Glomerular endothelial cell (primary cell): ENCODE results near the gene GPR141. TPM values are rescaled to one million over a fixed set of nuclear protein-coding genes. Genes with fewer than 3 reads are reported as not detected.
"Not testable (repeated sequence)": the region's sequence is repeated elsewhere in the genome, so short reads cannot be mapped to it uniquely, and the experiment has no call there.

ENCODE experiments used
- DNase-seq: peaks from one replicate; pipeline ENCODE4 v3.0.0-alpha.2; 2011; ENCODE audit warnings: low read depth, low spot score; ENCODE audit errors: extremely low read depth
- total RNA-seq: library from RNA; depleted of rRNA; stranded (reverse); fragments of >200 nt; gene quantifications from 2 replicates; pipeline ENCODE4 v1.2.3, GENCODE V29; 2015

Gene GPR141
- total RNA-seq, 1 donor from 2014 or later = not detected

DNA sequence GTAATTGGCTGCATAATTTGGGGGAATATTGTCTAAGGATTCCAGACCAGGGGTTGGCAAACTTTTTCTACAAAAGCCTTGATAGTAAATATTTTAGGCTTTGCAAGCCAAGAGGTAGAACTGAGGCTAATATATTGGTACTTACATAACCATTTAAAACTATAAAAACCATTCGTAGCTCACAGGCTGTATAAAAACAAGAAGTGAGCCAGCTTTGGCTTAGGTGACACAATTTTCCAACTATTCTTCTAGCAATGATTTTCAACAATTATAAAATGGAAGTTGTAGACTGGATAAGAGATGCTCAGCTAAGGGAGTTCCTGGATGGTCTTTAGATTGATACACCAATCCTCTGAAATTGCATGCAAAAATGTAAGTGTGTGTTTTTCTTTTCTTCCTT, 1.4 kb downstream of the GPR141 start:
- no peak for DNase-seq

DNA sequence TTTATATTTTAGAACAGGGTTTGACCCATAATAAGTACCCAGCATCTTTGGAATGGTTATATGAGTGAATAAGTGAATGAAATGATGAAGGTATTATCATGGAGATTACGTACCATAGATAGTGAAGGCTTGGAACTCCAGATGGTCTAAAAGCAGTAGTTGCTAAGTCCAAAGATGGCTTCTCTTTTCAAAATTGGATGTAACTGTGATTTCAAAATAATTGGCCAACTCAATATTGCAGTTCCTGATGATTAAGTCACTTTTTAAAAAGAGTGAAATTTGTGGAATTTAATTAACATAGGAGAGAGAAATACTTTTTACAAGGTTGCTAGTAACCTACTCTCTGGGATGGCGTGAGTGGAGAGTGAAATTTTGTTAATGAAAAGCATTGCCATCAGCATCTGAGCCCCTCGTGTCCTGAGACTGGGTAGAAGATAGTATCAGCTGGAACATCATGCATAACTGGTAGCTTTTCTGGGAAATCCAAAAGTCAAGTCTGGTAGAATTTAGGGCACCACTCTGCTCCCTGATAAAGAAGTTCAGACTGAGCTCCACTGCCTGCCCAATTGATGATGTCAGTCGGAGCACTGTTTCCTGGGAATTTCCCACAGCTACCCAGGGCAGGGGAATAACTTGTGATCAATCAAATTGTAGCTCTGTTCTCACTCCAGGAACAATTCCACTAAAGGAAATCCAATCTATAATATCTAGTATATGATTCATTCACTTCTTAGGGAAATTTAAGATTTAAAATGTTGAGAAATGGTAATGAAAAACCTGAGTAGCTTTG, 3.2 kb downstream of the GPR141 start:
- no peak for DNase-seq

DNA sequence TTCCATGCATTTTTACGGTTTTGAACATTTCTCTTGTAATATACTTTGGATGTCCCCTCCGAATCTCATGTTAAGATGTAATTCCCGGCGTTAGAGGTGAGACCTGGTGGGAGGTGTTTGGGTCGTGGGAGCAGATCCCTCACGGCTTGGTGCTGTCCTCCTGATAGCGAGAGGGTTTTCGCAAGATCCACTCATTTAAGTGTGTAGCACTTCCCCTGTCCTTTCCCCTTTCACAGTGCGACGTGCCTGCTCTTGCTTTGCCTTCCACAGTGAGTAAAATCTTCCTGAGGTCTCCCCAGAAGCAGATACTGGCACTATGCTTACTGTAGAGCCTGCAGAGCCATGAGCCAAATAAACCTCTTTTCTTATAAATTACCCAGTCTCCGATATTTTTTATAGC, 6.6 kb downstream of the GPR141 start:
- no peak for DNase-seq

DNA sequence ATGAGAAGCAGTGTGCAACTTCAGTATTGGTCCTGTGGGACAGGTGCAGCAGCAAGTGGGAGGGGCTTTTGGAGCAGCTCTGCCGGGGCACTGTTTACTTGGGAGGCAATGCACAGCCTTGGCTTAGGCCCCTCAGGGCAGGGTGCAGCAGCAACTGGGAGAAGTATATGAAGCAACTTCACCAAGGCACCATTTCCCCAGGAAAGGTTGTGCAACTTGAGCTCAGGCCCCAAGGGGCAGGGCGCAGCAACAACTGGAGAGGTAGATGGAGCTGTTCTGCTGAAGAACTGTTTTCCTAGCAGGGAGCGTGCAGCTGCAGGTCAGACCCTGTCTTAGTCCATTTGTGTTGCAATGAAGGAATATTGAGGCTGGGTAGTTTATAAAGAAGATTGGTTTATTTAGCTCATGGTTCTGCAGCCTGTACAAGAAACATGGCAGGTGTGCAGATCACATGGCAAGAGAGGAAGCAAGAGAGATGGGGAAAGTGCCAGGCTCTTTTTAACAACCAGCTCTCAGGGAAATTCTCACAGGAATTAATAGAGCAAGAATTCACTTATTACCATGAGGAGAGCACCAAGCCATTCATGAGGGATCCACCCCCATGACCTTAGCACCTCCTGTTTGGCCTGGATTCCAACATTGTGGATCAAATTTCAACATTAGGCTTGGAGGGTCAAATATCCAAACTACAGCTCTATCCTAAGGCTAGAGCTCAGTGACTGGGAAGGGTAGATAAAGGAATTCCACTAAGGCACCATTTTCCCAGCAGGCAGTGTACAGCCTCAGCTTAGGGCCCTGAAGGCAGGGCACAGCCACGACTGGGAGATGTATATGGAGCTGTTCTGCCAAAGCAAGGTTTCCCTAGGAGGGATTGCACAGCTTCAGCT, 10.9 kb downstream of the GPR141 start:
- no peak for DNase-seq

DNA sequence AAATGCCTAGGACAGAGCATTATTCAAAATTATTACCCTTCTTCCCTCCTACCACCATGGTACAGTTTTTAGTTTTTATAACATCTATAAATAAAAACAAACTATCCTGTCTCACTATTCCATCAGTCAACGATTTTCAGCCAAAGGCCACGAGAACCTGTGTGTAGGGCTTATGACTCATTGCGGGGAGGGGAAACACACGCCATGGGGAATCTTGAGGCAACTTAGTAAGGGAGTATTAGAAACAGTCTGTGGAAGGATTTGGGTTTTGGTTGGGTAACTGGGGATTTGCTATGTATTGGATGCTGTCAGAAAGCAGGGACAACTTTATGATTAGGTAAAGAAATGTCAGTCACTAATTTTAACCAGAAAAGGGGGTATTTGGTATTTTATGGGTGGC, 14.7 kb downstream of the GPR141 start:
- DNase-seq = no peak

DNA sequence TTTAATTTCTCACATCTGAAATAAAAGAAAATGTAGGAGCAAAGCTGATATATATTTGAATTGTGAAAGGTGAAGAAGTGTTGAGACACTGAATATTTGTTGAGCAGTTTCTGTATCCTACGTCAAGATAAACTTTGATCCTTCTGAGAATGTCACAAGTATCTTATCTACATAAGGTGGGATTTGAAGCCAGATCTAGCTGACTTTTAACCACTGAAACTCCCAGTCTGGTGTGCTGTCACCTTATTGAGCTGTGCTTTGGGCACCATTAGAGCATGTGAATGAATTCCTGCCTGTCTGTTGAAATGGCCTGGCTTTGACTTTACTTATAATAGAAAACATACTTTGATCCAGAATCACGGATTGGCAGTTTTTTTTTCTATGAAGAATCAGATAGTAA, 15.2 kb downstream of the GPR141 start:
- no peak for DNase-seq

DNA sequence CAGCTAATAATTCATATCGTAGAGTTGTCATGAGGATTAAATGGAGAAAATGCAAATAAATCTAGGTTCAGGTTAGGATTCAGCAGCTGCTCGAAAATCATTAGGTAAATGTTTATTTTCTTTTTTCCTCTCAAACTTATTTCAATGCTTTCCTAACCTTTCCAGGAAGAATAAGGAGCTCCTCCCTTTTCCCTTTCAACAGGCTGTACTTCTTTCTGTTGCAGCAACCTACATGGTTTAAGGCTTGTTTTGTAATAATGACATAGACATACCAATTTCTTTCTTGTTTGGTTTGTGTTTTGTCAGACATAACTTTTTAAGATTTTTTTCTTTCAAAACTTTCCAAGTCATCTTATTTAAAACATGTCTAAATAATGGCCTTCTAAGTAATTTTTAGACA, 18.2 kb downstream of the GPR141 start:
- no peak for DNase-seq

DNA sequence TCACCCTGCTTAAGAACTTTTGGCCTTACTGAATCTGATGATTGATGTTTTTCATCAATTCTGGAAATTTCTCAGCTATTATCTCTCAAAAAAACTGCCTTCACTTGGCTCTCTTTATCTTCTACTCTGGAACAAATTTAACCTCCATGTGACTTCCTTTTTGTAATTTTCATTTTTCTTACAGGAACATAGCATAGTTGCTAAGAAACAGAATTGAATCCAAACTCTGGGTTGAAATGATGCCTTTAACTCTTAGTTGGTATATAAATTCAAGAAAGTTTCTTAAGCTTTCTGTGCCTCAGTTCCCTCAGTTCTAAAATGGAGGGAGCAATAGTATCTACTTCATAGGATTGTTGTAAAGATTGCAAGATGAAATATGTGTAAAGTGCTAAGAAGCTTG, 19.8 kb downstream of the GPR141 start:
- no peak for DNase-seq

DNA sequence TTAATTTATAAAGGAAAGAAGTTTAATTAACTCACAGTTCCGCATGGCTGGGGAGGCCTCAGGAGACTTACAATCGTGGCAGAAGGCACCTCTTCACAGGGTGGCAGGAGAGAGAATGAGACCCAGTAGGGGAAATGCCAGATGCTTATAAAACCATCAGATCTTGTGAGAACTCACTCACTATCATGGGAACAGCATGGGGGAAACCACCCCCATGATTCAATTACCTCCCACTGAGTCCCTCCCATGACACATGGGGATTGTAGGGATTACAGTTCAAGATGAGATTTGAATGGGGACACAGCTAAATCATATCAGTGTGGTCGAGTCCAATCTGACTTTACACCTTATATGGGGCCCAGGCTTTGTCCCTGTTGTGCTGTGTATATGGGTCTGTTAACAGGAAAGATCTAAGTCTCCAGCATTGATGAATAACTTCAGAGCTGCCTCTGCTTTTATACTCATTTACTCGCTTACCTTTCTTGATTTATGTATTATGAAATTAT, 20.8 kb downstream of the GPR141 start:
- DNase-seq = not testable (repeated sequence)

DNA sequence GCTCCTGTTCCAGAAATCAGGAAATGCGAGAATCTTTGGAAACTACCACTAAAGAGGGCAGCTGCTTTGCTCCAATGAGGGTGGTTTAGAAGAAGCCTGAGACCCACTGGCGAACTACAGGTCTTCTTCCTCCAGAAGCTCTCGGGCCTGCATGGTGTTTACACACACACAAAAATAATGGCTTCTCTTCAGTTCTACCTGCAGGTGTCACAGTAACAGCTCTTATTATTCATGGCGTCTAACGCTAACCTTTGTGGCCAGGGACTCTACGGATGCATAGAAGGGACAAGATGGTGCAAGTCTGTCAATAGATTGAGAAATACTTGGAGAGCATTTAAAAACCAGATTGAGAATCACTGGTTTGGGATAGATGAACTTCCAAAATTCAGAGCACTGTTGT, 22.4 kb downstream of the GPR141 start:
- DNase-seq = no peak

DNA sequence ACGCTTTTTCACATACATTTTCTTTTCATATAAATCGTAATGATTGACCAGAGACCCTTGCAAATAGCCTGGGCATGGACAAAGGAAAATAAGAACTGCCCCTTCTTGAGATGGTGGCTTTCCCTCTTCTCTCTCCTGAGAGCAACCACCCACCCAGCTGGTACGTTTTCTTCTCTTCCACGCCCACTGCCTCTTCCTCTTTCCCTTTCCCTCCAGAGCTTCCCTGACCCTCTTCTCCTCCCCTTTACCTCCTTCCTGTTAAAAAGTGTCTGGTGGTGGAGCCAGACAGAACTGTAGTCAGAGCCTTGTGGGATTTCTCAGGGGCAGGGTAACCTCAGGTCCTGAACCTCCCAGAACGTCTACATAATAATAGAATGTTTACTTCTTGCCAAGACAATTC, 23.2 kb downstream of the GPR141 start:
- DNase-seq = no peak

DNA sequence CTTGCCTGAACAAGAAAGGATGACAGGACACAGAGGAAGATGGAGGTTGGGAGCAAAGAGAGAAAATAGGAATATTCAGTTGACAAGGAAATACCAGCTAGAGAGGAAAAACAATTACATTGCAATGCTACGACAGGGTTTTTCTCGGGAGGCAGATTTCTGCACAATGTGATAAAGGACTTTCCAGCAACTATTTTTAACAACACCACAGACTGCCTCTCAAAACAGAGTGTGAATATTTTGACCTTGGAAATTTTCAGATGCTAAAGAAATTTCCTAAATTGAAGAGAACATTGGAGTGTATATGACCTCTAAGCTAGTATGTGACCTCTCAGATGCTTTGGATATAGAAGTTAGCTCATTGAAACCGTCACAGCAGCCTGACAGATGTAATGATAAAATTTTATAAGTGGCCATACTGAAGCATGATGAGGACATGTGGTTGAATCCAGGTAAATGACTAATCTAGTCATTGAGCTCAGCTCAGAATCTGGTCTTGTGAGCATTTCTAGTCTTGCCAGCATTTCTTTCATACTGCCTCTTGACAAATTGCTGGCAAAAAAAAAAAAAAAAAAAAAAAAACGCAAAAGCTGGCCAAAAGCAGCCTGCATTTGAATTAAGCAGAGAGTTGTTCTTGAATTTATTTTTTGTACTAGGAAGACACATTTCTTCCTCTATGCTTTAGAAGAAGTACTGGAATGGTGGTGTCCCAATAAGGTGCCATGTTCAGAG, 24.4 kb downstream of the GPR141 start:
- no peak for DNase-seq

DNA sequence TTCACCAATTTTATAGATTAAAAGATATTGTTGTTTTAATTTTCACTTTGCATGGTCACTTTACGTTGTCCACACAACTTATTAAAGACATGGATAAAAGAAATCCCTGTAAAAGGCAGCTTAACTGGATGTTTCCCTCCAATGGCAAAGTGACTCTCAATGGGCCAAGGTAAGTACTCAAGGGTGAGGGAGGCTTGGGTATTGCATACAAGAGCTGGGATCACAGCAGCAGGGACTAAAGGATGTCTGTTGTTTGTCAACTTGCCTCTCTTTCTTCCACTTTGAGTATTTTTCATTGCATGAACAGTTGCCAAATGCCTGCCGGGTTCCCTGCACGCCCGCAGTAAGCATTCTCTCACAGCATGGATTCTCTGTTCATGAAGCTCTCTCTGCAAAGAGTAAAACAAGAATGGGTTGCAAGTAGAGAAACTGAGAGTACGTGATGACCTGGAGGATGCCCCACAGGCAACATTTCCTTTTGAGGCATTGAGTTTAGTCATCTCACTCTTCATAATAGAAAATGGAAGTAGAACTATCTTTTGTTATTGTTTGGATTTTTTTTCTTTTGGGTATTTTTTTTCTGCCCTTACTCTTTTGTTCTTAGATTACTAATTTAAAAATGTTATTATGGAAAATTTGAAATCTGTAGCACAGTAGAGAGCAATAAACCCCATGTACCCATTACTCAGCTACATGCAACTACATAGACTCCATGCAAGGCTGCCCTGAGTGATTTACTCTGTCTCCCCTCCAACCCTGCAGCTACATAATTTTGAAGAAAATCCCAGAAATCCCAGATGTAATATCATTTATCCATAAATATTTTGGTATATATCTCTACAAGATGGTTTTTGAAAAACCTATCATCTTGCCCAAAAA, 26.3 kb downstream of the GPR141 start:
- DNase-seq = no peak

DNA sequence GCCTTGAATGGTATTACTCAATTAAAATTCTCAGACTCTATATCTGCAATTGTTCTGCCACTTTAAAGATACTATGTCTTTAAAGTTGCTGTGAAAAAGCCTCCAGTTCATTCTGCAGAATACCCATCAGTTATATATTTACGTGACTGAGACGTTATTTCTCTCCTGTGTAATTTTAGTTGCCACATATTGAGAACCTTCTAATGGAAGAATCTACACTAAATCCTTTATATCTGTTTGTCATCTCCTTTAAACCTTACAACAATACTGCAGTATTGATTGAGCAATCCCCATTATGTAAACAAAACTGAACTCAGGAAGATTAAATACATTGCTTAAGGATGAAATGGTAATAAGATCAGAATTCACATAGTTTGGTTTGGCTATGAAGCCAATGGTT, 30.0 kb downstream of the GPR141 start:
- DNase-seq = no peak

DNA sequence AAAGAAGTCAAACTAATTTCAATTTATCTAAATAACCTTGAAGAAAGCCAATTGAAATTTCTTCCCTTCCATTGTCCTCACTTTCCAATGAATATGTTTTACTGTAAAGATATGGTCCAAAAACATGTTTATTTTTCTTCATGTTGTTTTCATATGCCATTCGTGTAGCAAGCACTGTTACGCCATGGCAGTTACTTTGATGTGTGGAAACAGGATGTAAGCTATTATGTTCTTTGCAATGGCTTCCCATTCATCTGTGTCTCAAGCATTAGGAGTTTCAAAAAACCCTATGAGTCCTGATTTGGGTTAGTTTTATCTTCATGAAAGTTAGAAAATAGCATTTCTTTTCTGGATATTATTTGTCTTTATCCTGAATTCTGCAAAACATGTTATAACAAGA, 31.0 kb downstream of the GPR141 start:
- DNase-seq = no peak

DNA sequence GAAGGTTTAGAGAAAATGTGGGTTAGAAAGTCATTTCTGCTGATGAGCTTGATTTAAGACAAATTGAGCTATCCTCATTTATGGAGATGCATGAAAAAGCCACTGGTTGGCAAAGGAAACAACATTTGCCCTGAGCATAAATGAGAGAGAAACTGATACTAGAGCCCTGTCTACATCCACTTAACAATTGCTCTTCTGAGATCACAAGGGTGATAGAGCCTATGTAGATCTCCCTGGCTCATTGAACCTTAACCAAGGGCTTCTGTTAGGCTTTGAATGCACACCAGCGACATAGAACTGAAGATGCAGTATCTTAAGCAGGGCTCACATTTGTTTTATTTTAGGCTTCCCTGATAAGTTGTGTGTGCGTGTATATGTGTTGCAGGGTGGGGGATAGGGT, 35.0 kb downstream of the GPR141 start:
- no peak for DNase-seq

DNA sequence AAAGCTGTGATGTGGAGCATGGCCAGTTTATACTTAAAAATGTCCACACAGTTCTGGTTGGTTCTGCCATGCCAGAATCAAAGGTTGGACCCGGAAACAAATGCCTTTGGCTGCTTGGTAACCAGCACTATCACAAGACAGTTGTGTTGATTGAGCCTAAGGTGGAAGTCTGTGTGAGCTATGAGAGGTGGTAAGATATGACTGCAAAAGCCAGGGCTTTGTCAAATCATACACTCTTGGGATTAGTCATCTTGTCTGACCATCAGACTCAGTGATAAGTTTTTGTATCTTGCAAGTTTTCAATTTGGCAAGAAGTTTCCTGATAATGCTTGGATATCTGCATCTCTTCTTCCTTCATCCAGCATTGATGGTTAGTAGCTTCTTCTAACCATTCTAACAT, 35.5 kb downstream of the GPR141 start:
- DNase-seq = no peak

DNA sequence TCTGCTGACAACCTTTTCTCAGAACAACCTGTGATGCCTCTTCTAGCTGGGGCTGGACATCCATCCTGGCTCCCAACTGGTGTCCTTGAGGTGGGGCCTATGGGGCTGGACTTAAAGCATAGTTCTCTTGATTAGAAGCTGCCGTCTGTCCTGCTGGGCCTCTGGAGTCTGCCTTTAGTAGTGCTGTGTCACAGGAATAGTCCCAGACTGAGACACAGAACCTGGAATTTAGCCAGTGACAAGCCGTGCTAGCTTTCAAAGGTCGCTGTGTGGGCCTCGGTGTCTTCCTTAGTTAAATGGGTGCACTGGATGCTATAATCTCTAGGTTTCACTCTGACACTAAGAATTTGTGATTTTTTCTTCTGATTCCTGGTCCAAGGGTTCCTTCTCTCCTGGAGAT, 41.2 kb downstream of the GPR141 start:
- no peak for DNase-seq

DNA sequence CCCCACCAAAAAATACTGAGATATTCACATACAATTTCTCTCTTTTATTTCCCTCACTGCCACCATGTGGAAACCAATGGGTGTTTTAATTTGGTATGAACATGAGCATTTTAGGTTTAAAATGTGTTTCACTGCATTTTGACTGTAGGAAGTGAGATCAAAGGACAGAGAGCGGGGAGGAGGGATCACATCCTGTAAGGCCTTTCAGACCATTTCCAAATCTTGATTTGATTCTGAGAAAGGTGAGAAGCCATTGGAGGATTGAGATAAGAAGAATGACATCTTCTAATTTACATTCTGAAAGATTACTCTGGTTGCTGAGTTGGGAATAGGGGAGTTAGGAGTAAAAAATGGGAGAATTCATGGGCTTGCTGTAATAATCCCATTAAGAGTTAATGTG, 42.5 kb downstream of the GPR141 start:
- no peak for DNase-seq

DNA sequence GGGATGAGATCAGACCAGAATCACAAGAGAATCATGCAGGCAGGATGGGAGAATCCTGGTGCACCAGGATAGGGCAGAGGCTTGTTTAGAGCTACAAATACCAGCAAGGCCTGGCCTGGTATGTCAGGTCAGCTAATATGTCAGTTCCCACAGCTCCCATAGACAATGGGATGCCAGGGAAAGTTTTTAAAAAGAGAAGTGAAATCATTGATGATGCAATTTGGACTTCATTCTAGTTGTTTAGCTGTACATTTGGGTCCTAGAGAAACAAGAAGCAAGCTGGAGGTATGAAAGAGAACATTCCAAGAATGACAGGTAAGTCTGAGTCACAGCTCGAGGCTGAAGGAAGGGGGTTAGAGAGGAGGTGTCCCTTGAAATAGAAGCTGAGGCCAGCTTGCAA, 45.2 kb downstream of the GPR141 start:
- no peak for DNase-seq
